Stimulated activated effector memory CD8-positive, alpha-beta T cell treated with anti-CD3 and anti-CD28 coated beads, Interleukin-12 subunit alpha, Interleukin-12 subunit beta, amount 100 ng/mL, for 72 hours (primary cell): Measurements from ENCODE around the gene MYL10.

Experiments used
- ATAC-seq: fragments of 150-1000 bp; cut with Tn5 transposase; 2 replicates; pipeline ENCODE4 v1.10.0; 2021
- DNase-seq, 2 donors: peaks; one replicate each; pipeline ENCODE4 v3.0.0; 2021 to 2022; ENCODE audit warnings: low spot score in 2 of 2
- H3K27ac Mint-ChIP-seq: one replicate; pipeline ENCODE4 v1.8.0; 2022; ENCODE audit warnings: mild to moderate bottlenecking, mixed read lengths
- H3K36me3 Mint-ChIP-seq: one replicate; pipeline ENCODE4 v1.8.0; 2022; ENCODE audit warnings: mild to moderate bottlenecking, mixed read lengths
- H3K4me1 Mint-ChIP-seq: one replicate; pipeline ENCODE4 v1.8.0; 2022; ENCODE audit warnings: mixed read lengths
- H3K4me3 Mint-ChIP-seq: one replicate; pipeline ENCODE4 v1.8.0; 2022; ENCODE audit warnings: mild to moderate bottlenecking, mixed read lengths
- H3K9me3 Mint-ChIP-seq: one replicate; pipeline ENCODE4 v1.8.0; 2022; ENCODE audit warnings: mixed read lengths

The MYL10 gene

DNA sequence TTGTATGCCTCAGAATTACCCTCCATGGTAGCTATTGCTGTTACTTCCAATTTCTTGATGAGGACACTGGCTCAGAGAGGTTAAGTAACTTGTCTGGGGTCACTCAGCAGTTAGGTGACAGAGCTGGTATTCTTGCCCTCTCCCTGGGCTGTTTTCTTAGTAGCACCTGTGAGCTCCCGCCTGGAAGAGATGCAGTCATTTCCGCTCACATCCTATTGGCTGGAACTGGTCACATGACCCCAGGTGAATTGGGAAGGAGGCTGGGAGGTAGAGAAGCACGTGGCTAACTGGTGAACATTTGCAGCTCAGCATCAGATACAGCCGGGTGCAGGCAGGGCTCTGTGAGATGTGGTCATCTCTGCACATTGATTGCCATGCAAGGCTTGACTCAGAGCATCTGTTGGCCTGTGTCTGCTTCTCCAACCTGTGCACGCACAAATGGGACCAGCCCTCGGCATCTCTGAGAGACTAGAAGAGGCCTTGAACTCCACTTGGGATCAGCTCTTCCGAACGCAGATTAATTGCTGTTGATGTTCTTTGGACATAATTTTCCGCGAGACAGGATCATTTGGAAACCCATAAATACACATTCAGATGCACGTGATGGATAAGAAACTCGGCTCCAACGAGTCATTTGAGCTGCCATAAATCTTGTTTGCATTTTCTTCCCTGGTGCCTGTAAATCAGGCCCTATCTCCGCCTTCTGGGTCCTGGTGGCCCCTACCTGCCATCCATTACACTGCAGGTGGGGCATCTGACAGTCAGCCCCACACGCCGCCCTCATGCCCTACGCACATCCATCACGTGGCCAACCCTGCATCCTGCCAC lies 42.8 kb downstream of the MYL10 start:
- Mint-ChIP-seq H3K9me3 (no peaks in the 10 kb centered on the region), H3K4me1 (no peaks in the 10 kb centered on the region), H3K27ac (no peak overlapping the region), H3K4me3 (no peak overlapping the region), H3K36me3 (no peaks in the 10 kb centered on the region)
- DNase-seq (no peak), ATAC-seq (no peak)

DNA sequence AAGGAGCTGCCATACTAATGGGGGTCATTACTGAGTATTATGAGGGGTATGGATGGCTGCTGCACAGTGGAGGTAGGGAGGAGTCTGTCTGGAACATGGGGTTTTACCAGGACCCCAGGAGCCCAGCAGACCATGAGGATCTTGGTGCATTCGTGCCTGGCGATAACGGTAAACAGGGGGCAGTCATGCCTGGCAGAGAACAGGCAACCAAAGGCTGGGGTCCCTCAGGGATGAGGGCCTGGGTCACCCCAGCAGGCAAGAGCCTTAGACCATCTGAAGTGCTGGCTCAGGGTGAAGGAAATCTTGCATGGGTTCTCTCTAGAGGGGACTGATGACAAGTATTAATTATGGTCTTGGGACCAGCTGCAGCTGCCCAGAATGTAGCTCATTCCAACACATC lies 46.1 kb downstream of the MYL10 start:
- H3K4me1 Mint-ChIP-seq = no peaks in the 10 kb centered on the region
- no peak overlapping the region for H3K4me3 Mint-ChIP-seq
- no peak for DNase-seq
- H3K9me3 Mint-ChIP-seq = no peaks in the 10 kb centered on the region
- no peaks in the 10 kb centered on the region for H3K36me3 Mint-ChIP-seq
- no peak overlapping the region for H3K27ac Mint-ChIP-seq
- peak; percentile 31 for ATAC-seq

DNA sequence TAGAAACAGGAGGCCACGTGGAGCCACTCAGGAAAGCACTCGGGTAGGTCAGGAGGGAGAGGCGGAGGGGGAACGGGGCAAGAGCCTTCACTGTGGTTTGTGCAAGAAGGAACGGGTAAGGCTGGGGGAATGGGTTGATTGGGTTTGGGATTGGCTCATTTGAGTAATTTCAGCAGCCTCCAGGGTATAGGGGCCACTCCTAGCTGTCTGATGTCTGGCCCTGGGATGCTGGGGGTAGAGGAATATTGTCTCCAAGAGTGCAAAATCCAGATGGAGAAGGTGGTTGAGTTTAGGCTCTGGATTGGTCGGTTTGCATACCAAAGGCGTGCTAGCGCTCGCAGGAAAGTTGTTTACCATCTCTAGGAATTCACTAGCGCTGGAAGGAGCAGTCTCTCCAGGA lies 47.2 kb downstream of the MYL10 start:
- Mint-ChIP-seq H3K27ac (no peak overlapping the region), H3K4me3 (no peak overlapping the region), H3K9me3 (no peaks in the 10 kb centered on the region), H3K4me1 (no peaks in the 10 kb centered on the region), H3K36me3 (no peaks in the 10 kb centered on the region)
- DNase-seq (no peak), ATAC-seq (no peak)

DNA sequence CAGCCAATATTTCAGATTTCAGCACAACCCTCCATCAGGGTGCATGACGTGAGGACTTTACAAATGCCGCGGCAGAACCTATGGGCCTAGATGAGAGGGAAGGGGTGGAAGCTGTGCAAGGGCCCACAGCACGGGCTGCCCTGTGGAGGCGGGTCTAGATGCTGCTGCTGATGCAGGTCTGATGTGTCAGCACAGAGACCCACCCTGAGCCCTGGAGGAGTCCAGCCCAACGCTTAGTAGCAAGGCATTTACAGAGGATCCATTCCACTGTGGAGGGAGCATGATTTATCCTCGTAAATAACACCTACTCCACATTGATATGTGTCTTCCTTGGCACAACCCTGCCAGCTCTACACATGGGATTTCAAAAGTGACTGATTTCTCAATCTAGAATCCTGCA lies 48.5 kb downstream of the MYL10 start:
- no peaks in the 10 kb centered on the region for H3K4me1 Mint-ChIP-seq
- ATAC-seq (no peak), DNase-seq (no peak)
- H3K27ac Mint-ChIP-seq = no peak overlapping the region
- H3K9me3 Mint-ChIP-seq = no peaks in the 10 kb centered on the region
- H3K4me3 Mint-ChIP-seq = no peak overlapping the region
- H3K36me3 Mint-ChIP-seq = no peaks in the 10 kb centered on the region

DNA sequence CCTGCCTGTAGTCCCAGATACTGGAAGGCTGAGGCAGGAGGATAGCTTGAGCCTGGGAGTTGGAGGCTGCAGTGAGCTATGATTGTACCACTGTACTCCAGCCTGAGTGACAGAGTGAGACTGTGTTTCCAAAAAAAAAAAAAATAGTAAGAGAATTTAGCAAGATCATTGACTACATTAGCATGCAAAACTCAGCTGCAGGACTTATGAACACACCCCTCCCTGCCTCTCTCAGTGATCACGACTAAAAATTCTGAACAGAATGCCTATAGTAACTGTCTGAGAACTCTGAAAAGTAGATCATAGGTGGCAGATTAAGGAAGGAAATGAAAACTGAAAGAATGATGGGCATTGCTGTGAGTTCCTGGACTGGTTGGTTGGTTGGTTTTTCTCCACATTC lies 50.5 kb downstream of the MYL10 start:
- ATAC-seq (no peak), DNase-seq (no peak)
- Mint-ChIP-seq H3K9me3 (no peaks in the 10 kb centered on the region), H3K27ac (no peak overlapping the region), H3K4me1 (no peaks in the 10 kb centered on the region), H3K36me3 (no peaks in the 10 kb centered on the region), H3K4me3 (no peak overlapping the region)

DNA sequence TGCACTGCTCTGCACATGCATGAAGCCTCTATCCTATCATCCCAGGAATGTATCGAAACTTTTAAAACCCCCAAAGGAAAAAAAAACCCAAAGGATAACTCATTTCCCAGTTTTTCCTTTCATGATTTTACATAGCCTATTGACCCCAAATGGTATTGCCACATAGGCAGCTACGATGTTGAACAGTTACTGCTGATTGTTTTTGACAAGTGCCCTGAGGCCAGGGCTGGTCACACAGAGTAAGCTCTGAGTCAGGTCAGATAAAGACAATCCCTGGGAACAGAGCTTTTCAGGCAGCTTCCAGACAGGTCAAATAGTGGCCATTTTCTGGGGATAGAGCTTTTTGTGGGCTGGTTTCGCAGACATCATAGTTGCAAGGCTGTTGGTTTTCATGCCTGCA lies 52.1 kb downstream of the MYL10 start:
- no peaks in the 10 kb centered on the region for H3K4me1 Mint-ChIP-seq
- no peak overlapping the region for H3K4me3 Mint-ChIP-seq
- DNase-seq = no peak
- H3K27ac Mint-ChIP-seq = no peak overlapping the region
- ATAC-seq = no peak
- H3K36me3 Mint-ChIP-seq = no peaks in the 10 kb centered on the region
- no peaks in the 10 kb centered on the region for H3K9me3 Mint-ChIP-seq

DNA sequence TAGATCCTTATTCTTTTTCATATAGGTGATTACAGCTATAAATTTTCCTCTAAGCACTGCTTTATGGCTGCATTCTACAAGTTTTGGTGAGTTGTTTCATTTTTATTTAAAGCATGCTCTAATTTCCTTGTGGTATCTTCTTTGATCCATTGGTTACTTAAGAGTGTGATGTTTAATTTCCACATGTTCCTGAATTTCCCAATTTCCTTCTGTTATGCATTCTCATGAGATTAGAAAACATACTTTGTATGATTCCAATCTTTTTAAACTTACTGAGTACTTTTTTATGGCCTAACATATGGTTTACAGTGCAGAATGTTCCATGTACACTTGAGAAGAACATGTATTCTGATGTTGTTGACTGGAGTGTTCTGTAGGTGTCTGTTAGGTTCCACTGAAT lies 53.4 kb downstream of the MYL10 start:
- ATAC-seq (no peak), DNase-seq (no peak)
- Mint-ChIP-seq H3K27ac (no peak overlapping the region), H3K36me3 (no peaks in the 10 kb centered on the region), H3K4me1 (no peaks in the 10 kb centered on the region), H3K4me3 (no peak overlapping the region), H3K9me3 (peaks cover 3% of the 10 kb centered on the region)

DNA sequence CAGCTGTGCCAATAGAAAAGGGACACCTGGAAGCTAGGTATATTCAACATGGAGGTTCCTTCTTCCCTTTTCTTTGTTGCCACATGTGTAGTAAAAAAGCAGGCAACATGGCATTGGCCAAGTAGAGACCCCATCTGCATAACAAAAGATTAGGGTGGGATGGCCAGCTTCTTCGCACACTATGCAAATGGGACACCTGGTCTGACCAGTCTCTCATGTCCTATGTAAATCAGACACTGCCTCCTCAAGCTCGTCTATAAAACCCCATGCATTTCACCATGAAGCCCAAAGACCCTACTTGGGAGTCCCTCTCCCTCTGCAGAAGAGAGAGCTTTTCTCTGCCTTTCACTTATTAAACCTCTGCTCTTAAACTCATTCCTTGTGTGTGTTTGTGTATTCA lies 53.9 kb downstream of the MYL10 start:
- Mint-ChIP-seq H3K4me1 (no peaks in the 10 kb centered on the region), H3K9me3 (peaks cover 3% of the 10 kb centered on the region), H3K4me3 (no peak overlapping the region), H3K27ac (no peak overlapping the region), H3K36me3 (no peaks in the 10 kb centered on the region)
- DNase-seq (no peak), ATAC-seq (no peak)

DNA sequence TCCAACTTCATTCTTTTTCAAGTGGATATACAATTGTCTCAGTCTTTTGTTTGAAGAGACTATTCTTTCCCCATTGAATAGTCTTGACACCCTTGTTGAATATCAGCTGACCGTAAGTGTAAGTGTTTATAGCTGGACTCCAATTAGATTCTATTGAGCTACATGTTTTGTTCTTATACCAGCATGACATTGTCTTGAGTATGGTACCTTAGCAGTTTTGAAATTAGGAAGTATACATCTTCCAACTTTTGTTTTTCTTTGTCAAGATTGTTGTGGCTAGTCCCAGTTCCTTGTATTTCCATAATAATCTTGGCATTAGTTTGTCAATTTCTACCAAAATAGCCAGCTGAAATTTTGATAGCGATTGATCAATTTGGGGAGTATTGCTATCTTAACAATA lies 56.9 kb downstream of the MYL10 start:
- ATAC-seq (no peak), DNase-seq (no peak)
- H3K4me3 Mint-ChIP-seq = no peak overlapping the region
- no peaks in the 10 kb centered on the region for H3K36me3 Mint-ChIP-seq
- no peaks in the 10 kb centered on the region for H3K4me1 Mint-ChIP-seq
- H3K9me3 Mint-ChIP-seq = peaks cover 3% of the 10 kb centered on the region
- H3K27ac Mint-ChIP-seq = no peak overlapping the region

DNA sequence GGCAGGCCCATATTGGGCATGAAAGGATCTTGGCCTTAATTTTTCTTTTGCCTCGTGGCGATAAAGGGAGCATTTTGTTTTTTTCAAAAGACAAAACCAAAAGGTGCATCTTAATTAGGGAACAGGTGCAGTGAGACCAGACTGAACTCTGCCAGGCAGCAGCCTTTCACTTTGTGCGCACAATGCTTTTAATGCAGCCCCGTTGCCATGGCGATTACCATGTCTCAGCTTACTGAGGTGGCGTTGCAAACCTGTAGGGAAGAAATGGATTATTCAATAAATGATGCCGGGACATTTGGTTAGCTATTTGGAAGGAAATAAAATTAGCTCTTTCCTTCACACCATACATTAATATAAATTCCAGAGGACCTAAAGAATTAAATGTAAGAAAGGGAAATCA lies 61.9 kb downstream of the MYL10 start:
- Mint-ChIP-seq H3K4me1 (peaks cover 6% of the 10 kb centered on the region), H3K9me3 (peaks cover 3% of the 10 kb centered on the region), H3K27ac (no peak overlapping the region), H3K4me3 (no peak overlapping the region), H3K36me3 (no peaks in the 10 kb centered on the region)
- DNase-seq = no peak
- ATAC-seq = no peak

DNA sequence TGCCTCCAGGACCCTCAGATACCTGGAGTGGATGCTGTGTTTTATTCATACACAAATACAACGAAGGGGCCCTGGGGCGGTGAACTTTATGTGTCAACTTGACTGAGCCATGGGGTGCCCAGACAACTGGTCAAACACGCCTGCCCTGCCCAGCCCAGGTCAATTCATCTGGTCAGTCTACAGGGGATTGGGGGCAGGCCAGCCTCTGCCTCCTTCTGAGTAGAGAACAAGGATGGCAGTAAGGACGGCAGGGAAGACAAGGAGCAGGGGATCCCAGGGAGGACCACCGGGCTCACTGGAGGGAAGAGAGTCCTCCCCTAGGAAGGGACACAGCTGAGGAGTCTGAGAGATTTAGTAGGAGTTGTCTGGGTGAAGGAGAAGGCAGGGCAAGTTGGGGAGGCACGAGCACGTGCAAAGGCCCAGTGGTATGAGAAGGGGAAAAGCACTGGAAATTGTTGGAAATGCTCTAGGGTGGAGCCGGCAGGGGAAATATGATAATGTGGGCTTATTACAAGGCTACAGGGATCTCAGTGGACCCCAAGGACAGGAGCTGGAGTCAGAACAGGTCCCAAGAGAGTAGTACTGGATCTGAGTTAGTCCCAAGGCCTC lies 63.4 kb downstream of the MYL10 start:
- DNase-seq = no peak
- Mint-ChIP-seq H3K36me3 (no peaks in the 10 kb centered on the region), H3K4me1 (peaks cover 6% of the 10 kb centered on the region), H3K9me3 (no peaks in the 10 kb centered on the region), H3K4me3 (no peak overlapping the region), H3K27ac (no peak overlapping the region)
- no peak for ATAC-seq

DNA sequence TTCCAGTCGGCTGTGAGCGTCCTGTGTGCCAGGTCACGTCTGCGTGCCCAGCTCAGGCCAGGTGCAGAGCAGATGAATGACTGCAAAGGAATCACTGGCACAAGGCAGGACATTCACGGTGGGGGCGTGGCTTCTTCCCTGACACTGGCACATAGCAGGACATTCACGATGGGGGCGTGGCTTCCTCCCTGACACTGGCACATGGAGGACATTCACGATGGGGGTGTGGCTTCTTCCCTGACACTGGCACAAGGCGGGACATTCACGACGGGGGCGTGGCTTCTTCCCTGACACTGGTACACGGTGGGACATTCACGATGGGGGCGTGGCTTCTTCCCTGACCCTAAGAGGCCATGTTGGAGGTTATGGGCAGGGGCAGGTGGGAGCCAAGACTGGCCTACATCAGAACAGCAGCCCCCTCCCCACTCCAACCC lies 64.3 kb downstream of the MYL10 start:
- Mint-ChIP-seq H3K27ac (no peak overlapping the region), H3K9me3 (no peaks in the 10 kb centered on the region)
- no peak for DNase-seq

DNA sequence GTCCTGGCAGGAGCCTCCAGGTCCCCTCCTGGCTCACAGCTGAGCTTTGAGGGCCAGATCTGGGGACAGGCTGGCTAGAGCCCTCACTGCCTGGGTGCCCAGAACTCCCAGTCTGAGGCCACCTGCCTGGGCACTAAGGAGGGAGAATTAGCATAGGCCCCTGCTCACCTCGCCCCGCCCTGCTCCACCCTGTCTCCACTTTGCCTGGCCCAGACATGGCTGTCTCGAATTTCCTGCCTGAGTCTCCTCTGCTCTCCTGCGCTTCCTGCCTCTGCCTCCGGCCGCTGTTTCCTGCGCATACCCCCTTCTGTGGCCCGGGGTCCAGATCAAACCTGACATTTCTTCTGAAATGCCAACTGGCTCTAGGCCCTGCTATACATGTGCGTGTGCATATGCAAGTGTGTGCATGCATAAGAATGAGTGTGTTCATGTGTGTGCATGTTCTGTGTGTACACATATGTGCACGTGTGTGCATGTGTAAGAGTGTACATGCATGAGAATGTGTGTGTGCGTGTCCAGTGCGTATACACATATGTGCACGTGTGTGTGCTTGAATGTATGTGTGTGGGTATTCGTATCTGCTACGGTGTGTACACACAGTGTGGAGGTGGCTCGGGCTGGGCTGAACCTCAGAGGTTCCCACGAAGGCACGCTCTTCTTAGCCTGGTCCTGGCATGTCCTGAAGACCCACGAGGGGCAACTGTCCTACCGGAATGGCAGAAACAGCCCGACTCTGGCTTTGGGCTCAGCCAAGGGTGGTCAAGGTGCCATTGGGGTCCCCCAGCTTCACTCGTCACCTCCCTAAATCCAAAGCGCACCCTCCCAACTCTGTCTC lies 64.9 kb downstream of the MYL10 start:
- H3K27ac Mint-ChIP-seq = no peak overlapping the region
- ATAC-seq (peak; percentile 24), DNase-seq (no peak)
- no peaks in the 10 kb centered on the region for H3K9me3 Mint-ChIP-seq
- H3K36me3 Mint-ChIP-seq = no peaks in the 10 kb centered on the region
- H3K4me1 Mint-ChIP-seq = peaks cover 6% of the 10 kb centered on the region
- H3K4me3 Mint-ChIP-seq = no peak overlapping the region

More for the DNA sequence above, 64.3 kb downstream of the MYL10 start:
- Mint-ChIP-seq H3K36me3 (no peaks in the 10 kb centered on the region), H3K4me1 (peaks cover 6% of the 10 kb centered on the region), H3K4me3 (no peak overlapping the region)
- ATAC-seq = no peak
